Amniotic epithelial cell (primary cell): Measurements from ENCODE around the gene PRR30.

Experiments
- DNase-seq: peaks from one replicate; pipeline ENCODE4 v3.0.0-alpha.2; 2010; ENCODE audit warnings: low read depth

The PRR30 gene

GRCh38 chr2:27154488-27154887 lies 15.3 kb upstream of the PRR30 start:
- peak; percentile 35 for DNase-seq

GRCh38 chr2:27152796-27153464 lies 13.7 kb upstream of the PRR30 start:
- peak; percentile 38 for DNase-seq

GRCh38 chr2:27152102-27152795 lies 13.0 kb upstream of the PRR30 start:
- no peak for DNase-seq

GRCh38 chr2:27150639-27151230 lies 11.5 kb upstream of the PRR30 start:
- no peak for DNase-seq

GRCh38 chr2:27149570-27150405 lies 10.6 kb upstream of the PRR30 start:
- DNase-seq = no peak

GRCh38 chr2:27148801-27149439 lies 9.7 kb upstream of the PRR30 start, which contains the start of gene TCF23:
Gene TCF23, plus strand, starts transcription at chr2:27149004. Its CDS starts 130 bp downstream, at chr2:27149134.
- peak; percentile 43 for DNase-seq

- DNase-seq = no peak
Measured at GRCh38 chr2:27147935-27148334, 8.7 kb upstream of the PRR30 start.

GRCh38 chr2:27145682-27146081 lies 6.5 kb upstream of the PRR30 start:
- DNase-seq = no peak

GRCh38 chr2:27143285-27143684 lies 4.1 kb upstream of the PRR30 start:
- no peak for DNase-seq

GRCh38 chr2:27138111-27138510 lies 1.1 kb downstream of the PRR30 start:
- no peak for DNase-seq

- no peak for DNase-seq
Measured at GRCh38 chr2:27137322-27137935, 1.8 kb downstream of the PRR30 start.

GRCh38 chr2:27136751-27137150 lies 2.5 kb downstream of the PRR30 start:
- no peak for DNase-seq

GRCh38 chr2:27135478-27135955 lies 3.7 kb downstream of the PRR30 start:
- DNase-seq = no peak

GRCh38 chr2:27134781-27135477 lies 4.3 kb downstream of the PRR30 start:
- no peak for DNase-seq

- peak; percentile 89 for DNase-seq
Measured at GRCh38 chr2:27133905-27134780, 5.1 kb downstream of the PRR30 start, which contains the start of gene PREB. Gene PREB, minus strand, starts transcription at chr2:27134636. Its CDS starts 215 bp downstream, at chr2:27134421.

- no peak for DNase-seq
Measured at GRCh38 chr2:27133195-27133875, 5.9 kb downstream of the PRR30 start.

- DNase-seq = no peak
Measured at GRCh38 chr2:27131429-27131828, 7.8 kb downstream of the PRR30 start.

GRCh38 chr2:27130396-27130795 lies 8.8 kb downstream of the PRR30 start:
- DNase-seq = no peak
